Ovary (tissue), 9 donors: ENCODE results near the gene HPCA. TPM values are rescaled to one million over a fixed set of nuclear protein-coding genes. Genes with fewer than 3 reads are reported as not detected.

ENCODE experiments used
- DNase-seq, 5 donors: peaks; one replicate each; pipeline ENCODE4 v3.0.0-alpha.2; 2019 to 2020
- H3K27ac ChIP-seq, 2 donors: fragments of 200-600 bp; one replicate each; pipeline versions ENCODE4 v1.5.1 to v1.8.0; 2019 to 2022
- H3K27me3 ChIP-seq: fragments of 200-600 bp; one replicate; pipeline ENCODE4 v1.8.0; 2022
- H3K36me3 ChIP-seq: fragments of 200-600 bp; sonication (generic); one replicate; pipeline ENCODE4 v1.5.1; 2019
- H3K4me1 ChIP-seq: one replicate; pipeline ENCODE4 v1.8.1; 2013; ENCODE audit warnings: mild to moderate bottlenecking, moderate library complexity; ENCODE audit not compliant: insufficient read depth
- H3K4me3 ChIP-seq: fragments of 200-600 bp; sonication (generic); one replicate; pipeline ENCODE4 v1.5.1; 2017
- H3K9me3 ChIP-seq, 2 donors: fragments of 200-600 bp in 1 of 2; sonication (generic) in 1 of 2; one replicate each; pipeline versions ENCODE4 v1.5.1 to v1.8.1; 2013 to 2019; ENCODE audit warnings: mild to moderate bottlenecking in 1 of 2, moderate library complexity in 1 of 2
- EP300 ChIP-seq: sonication (generic); formaldehyde crosslinking; IDR thresholded peaks from one replicate; pipeline ENCODE4 v1.6.1; 2017; ENCODE audit warnings: antibody characterized with exemption
- POLR2A ChIP-seq: fragments of 450-650 bp; IDR thresholded peaks from one replicate; pipeline ENCODE4 v1.6.1; 2017; ENCODE audit warnings: antibody characterized with exemption, mild to moderate bottlenecking, moderate library complexity
- WGBS, 3 donors: extraction: QIAGEN DNeasy Blood & Tissue Kit in 1 of 3; methylation state at CpG; one replicate each; pipeline versions ENCODE4 v1.1.5 to v1.1.7; 2013 to 2017; 5-methylcytosine and 5-hydroxymethylcytosine counted together
- intact Hi-C, 4 donors: fragments of 100-400 bp; cut with DNase I; formaldehyde crosslinking; loops; one replicate each; pipeline versions ENCODE4 v1.11.0 to v1.15.1; 2022 to 2023
- polyA plus RNA-seq, 2 donors: library from polyadenylated mRNA; stranded (reverse); fragments of 200-250 nt in 1 of 2; fragments of 350-450 nt in 1 of 2; fragmentation: Illumina TruSeq in 1 of 2; extraction: RNeasy Lipid Tissue Mini Kit (QIAGEN cat#74804) in 1 of 2; gene quantifications; one replicate each; pipeline ENCODE4 v1.2.3, GENCODE V29; 2013 to 2014
- total RNA-seq, 7 donors: library from RNA; depleted of rRNA in 2 of 7; stranded (reverse); fragments of >200 nt in 2 of 7; fragmentation: NEBNext Ultra II Directional in 3 of 7; extraction: Animal tissue kit (Norgen Biotek cat#: 25700) in 3 of 7; gene quantifications; one replicate each; pipeline versions ENCODE4 v1.1.0 to v1.2.4, GENCODE V29; 2016 to 2023
- TF ChIP-seq, protein P1 (sequence below), 3 donors: fragments of 450-650 bp in 2 of 3; fragments of 200-600 bp in 1 of 3; IDR thresholded peaks; one replicate each; pipeline versions ENCODE4 v1.5.1 to v1.8.0; 2016 to 2022; ENCODE audit warnings: antibody characterized with exemption in 3 of 3, mild to moderate bottlenecking in 1 of 3
- donor health status: DM: no; HTN: no; CAD: no; lungs with moderate emphysema.
- donor health status: DM: no; HTN: no; CAD: no.
- donor health status: Bipolar disorder and iron deficiency.
- donor health status: DM: yes; HTN: yes; CAD: no.
- donor health status: DM: no; HTN: no; CAD: no.
- donor health status: DM: yes; HTN: yes; CAD: no.

Gene HPCA
- total and polyA plus RNA-seq, 9 donors: 0.23 to 1.0 (median 0.68) TPM; not detected in 1

DNA sequence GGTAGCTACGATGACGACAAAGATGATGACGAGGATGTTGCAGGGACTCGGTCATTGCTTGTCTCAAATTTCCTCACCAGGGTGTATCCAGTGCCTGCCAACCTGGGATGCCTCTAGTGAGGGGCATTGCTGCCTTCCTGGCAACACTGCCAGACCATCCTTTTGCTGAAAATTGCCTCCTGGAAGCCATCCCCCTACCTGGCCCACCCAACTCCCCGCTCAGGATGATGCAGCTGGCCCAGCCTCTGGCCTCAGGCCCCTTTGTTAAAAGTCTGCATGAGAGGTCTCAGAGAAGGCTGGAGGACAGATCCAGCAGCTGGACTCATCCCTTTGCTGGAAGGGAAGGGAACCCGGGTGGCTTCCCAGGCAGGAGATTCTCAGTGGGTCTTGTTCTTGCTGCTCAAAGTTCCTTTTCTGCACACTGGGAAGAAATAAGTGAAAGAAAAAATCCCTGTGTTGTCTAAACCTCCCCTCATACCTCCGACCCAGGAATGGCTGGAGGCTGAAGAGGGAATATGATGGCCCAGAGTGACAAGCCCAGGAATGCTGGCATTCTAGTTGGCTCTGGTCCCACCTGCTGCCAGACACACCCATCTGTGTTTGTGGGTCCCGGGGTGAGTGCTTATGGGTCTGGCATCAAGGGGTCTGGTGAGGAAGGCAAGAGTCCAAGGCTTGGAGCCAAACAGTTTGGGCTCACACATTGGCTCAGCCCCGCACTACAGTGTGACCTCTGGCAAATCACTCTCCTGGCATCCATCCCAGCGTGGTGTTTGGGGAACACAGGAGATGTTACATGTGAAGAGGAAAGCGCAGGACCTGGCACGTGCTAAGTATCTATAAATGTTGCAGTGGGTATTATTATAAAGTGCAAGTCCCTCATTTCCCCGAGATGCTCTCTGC, 8.8 kb upstream of the HPCA start:
- DNase-seq: peak; percentile 21 to 79 (median 51)
- 46 to 60% (median 53%) methylated on average over 13 of the region's 13 CpGs for WGBS, 3 donors
- no peak overlapping the region for H3K4me3 ChIP-seq
- intact Hi-C loops: loop anchor here in 1 of 4 donors (5.0 kb wide), 1 partner anchor 205 kb away; the partner anchor contains the start of gene AZIN2
- no peak overlapping the region for H3K27ac ChIP-seq
- H3K4me1 ChIP-seq: peaks cover 11% of the 10 kb centered on the region
- TF ChIP-seq EP300 (no peak), POLR2A (no peak)
- TF ChIP-seq, protein P1, sequence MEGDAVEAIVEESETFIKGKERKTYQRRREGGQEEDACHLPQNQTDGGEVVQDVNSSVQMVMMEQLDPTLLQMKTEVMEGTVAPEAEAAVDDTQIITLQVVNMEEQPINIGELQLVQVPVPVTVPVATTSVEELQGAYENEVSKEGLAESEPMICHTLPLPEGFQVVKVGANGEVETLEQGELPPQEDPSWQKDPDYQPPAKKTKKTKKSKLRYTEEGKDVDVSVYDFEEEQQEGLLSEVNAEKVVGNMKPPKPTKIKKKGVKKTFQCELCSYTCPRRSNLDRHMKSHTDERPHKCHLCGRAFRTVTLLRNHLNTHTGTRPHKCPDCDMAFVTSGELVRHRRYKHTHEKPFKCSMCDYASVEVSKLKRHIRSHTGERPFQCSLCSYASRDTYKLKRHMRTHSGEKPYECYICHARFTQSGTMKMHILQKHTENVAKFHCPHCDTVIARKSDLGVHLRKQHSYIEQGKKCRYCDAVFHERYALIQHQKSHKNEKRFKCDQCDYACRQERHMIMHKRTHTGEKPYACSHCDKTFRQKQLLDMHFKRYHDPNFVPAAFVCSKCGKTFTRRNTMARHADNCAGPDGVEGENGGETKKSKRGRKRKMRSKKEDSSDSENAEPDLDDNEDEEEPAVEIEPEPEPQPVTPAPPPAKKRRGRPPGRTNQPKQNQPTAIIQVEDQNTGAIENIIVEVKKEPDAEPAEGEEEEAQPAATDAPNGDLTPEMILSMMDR (IDR thresholded peaks at IDR 0.05): no peak
- no peaks in the 10 kb centered on the region for H3K9me3 ChIP-seq
- H3K27me3 ChIP-seq: no peaks in the 10 kb centered on the region
- H3K36me3 ChIP-seq: no peaks in the 10 kb centered on the region

DNA sequence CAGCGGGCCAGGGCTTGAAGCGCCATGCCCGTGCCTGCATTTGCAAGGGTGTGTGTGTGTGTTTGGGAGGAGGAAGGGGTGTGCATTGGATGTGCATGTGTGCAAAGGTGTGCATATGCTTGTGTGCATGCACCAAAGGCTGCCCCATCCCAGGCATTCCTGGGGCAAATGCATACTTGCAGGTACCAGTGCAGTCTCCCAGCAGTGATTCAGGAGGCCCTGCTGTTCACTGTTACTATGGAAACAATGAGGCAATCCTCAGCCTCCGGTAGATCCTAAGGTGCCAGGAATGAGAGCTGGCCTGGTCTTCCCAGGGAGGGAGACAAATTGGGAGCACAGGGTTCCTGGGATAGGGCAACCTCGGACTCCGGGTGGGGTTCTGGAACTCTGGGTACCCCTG, 8.1 kb upstream of the HPCA start:
- Histone ChIP-seq H3K9me3 (no peaks in the 10 kb centered on the region), H3K4me1 (peaks cover 9% of the 10 kb centered on the region), H3K36me3 (no peaks in the 10 kb centered on the region), H3K4me3 (no peak overlapping the region), H3K27ac (no peak overlapping the region), H3K27me3 (no peaks in the 10 kb centered on the region)
- TF ChIP-seq POLR2A (no peak), EP300 (no peak)
- TF ChIP-seq, protein P1 (IDR thresholded peaks at IDR 0.05): no peak
- whole genome bisulfite sequencing, 3 donors: 57 to 67% (median 58%) methylated on average over 6 of the region's 6 CpGs
- DNase-seq: no peak
- intact Hi-C loops: loop anchor here in 1 of 4 donors (5.0 kb wide), 1 partner anchor 204 kb away; the partner anchor contains the start of gene AZIN2

DNA sequence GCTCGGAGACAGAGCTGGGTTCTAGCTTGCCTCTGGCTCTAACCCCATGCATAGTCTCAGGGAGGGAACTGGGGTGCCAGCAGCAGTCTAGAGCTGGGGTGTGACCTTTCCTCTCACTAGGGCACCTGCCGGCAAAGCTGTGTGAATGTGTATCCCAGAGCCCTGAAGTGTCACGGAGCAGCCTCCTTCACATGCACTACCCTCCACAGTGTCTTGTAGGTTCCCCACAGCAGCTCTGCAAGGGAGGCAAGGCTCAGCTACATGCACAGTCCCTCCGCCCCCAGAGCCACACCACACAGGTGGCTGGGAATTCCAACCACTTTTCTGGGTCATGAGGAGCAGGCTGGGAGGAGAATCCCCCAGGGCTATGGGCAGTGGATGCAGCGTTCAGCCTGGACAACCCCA, 7.7 kb upstream of the HPCA start:
- Histone ChIP-seq H3K4me3 (no peak overlapping the region), H3K9me3 (no peaks in the 10 kb centered on the region), H3K27ac (no peak overlapping the region), H3K27me3 (no peaks in the 10 kb centered on the region), H3K36me3 (no peaks in the 10 kb centered on the region), H3K4me1 (peaks cover 9% of the 10 kb centered on the region)
- 75 to 86% (median 81%) methylated on average over 5 of the region's 5 CpGs for WGBS, 3 donors
- TF ChIP-seq, protein P1 (IDR thresholded peaks at IDR 0.05): no peak
- no peak for TF ChIP-seq POLR2A
- TF ChIP-seq EP300: no peak
- intact Hi-C loops: loop anchor here in 1 of 4 donors (5.0 kb wide), 1 partner anchor 204 kb away; the partner anchor contains the start of gene AZIN2
- DNase-seq: no peak

DNA sequence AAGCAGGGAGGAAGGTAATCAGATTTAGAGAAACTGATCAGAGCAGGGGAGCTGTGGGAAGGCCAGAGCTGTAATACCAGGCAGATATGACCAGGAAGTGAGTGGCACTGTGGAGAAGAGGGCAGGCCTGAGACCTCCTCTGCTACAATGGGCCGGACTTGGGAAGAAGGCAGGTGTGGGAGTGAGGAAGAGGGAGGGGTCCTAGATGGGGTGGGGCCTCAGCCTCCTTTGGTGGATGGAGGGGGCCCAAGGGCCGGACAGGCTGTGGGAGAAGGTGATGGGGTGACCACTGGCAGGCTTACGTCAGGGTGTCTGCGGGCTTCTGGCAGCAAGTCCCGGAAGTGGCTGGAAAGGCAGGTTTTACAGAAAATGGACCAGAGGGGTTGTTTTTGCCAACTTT, 5.0 kb upstream of the HPCA start:
- no peak overlapping the region for H3K27ac ChIP-seq
- 67 to 78% (median 69%) methylated on average over 5 of the region's 5 CpGs for WGBS, 3 donors
- intact Hi-C loops: no loop called here

More for the DNA sequence above, 5.0 kb upstream of the HPCA start:
- Histone ChIP-seq H3K4me1 (peaks cover 9% of the 10 kb centered on the region), H3K27me3 (no peaks in the 10 kb centered on the region), H3K4me3 (no peak overlapping the region), H3K9me3 (no peaks in the 10 kb centered on the region), H3K36me3 (no peaks in the 10 kb centered on the region)
- TF ChIP-seq EP300: no peak
- no peak for TF ChIP-seq POLR2A
- TF ChIP-seq, protein P1 (IDR thresholded peaks at IDR 0.05): no peak
- no peak for DNase-seq
